Measurements from ENCODE around the gene ELK3. TPM values are rescaled to one million over a fixed set of nuclear protein-coding genes. Genes with fewer than 3 reads are reported as not detected.

Gene ELK3
- total RNA-seq, 1 experiment from 2014 or later, result 9.4 TPM

- Histone ChIP-seq H2BK5ac (ENCODE audit: insufficient read length, low read length) (no peak overlapping the region), H2BK15ac (ENCODE audit: low read depth, low read length) (no peak overlapping the region), H2BK120ac (ENCODE audit: low read depth, low read length, poor library complexity, severe bottlenecking) (no peak overlapping the region), H2BK12ac (ENCODE audit: insufficient read length, low read depth, low read length) (no peak overlapping the region), H4K91ac (ENCODE audit: insufficient read length, low read depth, low read length) (no peak overlapping the region), H3K56ac (ENCODE audit: insufficient read length, low read depth, low read length) (no peak overlapping the region), H3K14ac (ENCODE audit: insufficient read depth, low read length) (no peak overlapping the region), H3K4me1 (ENCODE audit: insufficient read depth, low read length) (no peaks in the 10 kb centered on the region), H3K9ac (ENCODE audit: extremely low read depth, insufficient read length, low read length) (no peak overlapping the region), H4K20me1 (ENCODE audit: control insufficient read depth, insufficient read depth, insufficient read length) (no peaks in the 10 kb centered on the region), H2BK20ac (ENCODE audit: low read depth, low read length, poor library complexity, severe bottlenecking) (no peak overlapping the region), H3K23me2 (ENCODE audit: insufficient read length, low read depth, low read length, poor library complexity, severe bottlenecking) (no peaks in the 10 kb centered on the region), H2AFZ (ENCODE audit: low read length) (no peak overlapping the region), H3K18ac (ENCODE audit: insufficient read length, low read depth, low read length) (no peak overlapping the region), H2AK5ac (ENCODE audit: insufficient read length, low read length) (no peak overlapping the region), H3K27me3 (ENCODE audit: insufficient read depth, low read length) (no peaks in the 10 kb centered on the region), H3K27ac (ENCODE audit: insufficient read length, low read depth, low read length) (no peak overlapping the region), H3K4me2 (ENCODE audit: insufficient read depth, insufficient read length, low read length) (no peak overlapping the region), H3K23ac (ENCODE audit: insufficient read length, low read depth, low read length) (no peak overlapping the region), H3K79me1 (ENCODE audit: insufficient read depth, low read depth, low read length, poor library complexity, severe bottlenecking) (no peaks in the 10 kb centered on the region), H3K4ac (ENCODE audit: low read depth, low read length) (no peak overlapping the region), H4K8ac (replicated peaks; ENCODE audit: insufficient read length, low read depth, low read length) (no peak overlapping the region), H4K5ac (ENCODE audit: insufficient read length, low read depth, low read length) (no peak overlapping the region), H3K79me2 (ENCODE audit: insufficient read depth, low read length) (no peaks in the 10 kb centered on the region), H3K9me3 (ENCODE audit: control insufficient read depth, low read depth, low read length) (no peaks in the 10 kb centered on the region), H3T11ph (ENCODE audit: low read length) (no peak overlapping the region)
- DNase-seq, result no peak
- Mint-ChIP-seq H3K36me3 (ENCODE audit: insufficient read depth in 1 of 3, low read depth in 3 of 3) (peaks cover 5 to 22% (median 14%) of the 10 kb centered on the region in 3 experiments; a peak in 6 of 7 replicates), H3K27me3 (ENCODE audit: low read depth) (no peaks in the 10 kb centered on the region), H3K9me3 (no peaks in the 10 kb centered on the region), H3K4me3 (no peak overlapping the region), H3K4me1 (peaks cover 25 to 31% of the 10 kb centered on the region in 2 experiments), H3K27ac (no peak overlapping the region)
- WGBS (ENCODE audit: extremely low coverage, insufficient read length, low lambda C conversion rate), result no CpG with 5 or more reads among the region's 5 CpGs
- no peak for TF ChIP-seq CTCF (conservative IDR thresholded peaks at IDR 0.05)
Measured at GRCh38 chr12:96300064-96300463, 105.9 kb downstream of the ELK3 start.

Data from H9 (cell line).